SK-N-MC (cell line): ENCODE measurements around the gene RPP30.

Source experiments
- EZH2 ChIP-seq: fragments of 200-600 bp; sonication (generic); IDR thresholded peaks from one replicate; pipeline ENCODE4 v1.6.1; 2017; ENCODE audit warnings: antibody characterized with exemption
- POLR2AphosphoS5 ChIP-seq: IDR thresholded peaks from 2 replicates; pipeline ENCODE4 v1.6.1; 2012; ENCODE audit warnings: mild to moderate bottlenecking, low read depth, low read length, borderline replicate concordance

- TF ChIP-seq POLR2AphosphoS5 (no peak), EZH2 (no peak)
These were observed 73.8 kb downstream of the RPP30 start for GRCh38 chr10:90945491-90946070.
